DND-41 (cell line): ENCODE data around the gene GGT5.
"Not testable (repeated sequence)": the region's sequence is repeated elsewhere in the genome, so short reads cannot be mapped to it uniquely, and the experiment has no call there.

ENCODE experiments used
- EZH2 ChIP-seq: IDR thresholded peaks from 3 replicates; pipeline ENCODE4 v1.6.1; 2012; ENCODE audit warnings: borderline replicate concordance, low read depth, mild to moderate bottlenecking, moderate library complexity, low read length, inconsistent platforms; ENCODE audit not compliant: severe bottlenecking
- TF ChIP-seq, protein P1 (sequence below): IDR thresholded peaks from 2 replicates; pipeline ENCODE4 v1.5.1; 2012; ENCODE audit warnings: borderline replicate concordance, low read length, moderate library complexity, mild to moderate bottlenecking; ENCODE audit not compliant: poor library complexity, severe bottlenecking; ENCODE audit errors: extremely low read depth

DNA sequence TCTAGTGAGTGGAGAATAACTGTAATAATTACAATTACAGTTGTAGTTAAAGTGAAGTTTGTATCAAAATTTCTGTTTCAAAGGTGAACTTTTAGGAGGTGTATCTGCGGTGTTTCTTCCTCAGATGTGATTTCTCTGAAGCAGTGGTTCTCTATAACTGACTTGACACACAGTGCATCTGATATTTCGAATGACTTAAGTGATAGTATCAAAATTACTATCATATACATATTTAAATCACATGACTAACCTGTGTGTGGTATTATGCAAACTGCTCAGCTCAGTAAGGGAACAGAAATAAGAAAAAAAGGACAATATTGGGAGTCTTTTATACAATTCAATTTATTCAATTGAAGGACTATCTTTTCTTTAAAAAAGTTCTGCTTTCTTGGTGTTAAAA, 28.1 kb upstream of the GGT5 start:
- TF ChIP-seq, protein P1, sequence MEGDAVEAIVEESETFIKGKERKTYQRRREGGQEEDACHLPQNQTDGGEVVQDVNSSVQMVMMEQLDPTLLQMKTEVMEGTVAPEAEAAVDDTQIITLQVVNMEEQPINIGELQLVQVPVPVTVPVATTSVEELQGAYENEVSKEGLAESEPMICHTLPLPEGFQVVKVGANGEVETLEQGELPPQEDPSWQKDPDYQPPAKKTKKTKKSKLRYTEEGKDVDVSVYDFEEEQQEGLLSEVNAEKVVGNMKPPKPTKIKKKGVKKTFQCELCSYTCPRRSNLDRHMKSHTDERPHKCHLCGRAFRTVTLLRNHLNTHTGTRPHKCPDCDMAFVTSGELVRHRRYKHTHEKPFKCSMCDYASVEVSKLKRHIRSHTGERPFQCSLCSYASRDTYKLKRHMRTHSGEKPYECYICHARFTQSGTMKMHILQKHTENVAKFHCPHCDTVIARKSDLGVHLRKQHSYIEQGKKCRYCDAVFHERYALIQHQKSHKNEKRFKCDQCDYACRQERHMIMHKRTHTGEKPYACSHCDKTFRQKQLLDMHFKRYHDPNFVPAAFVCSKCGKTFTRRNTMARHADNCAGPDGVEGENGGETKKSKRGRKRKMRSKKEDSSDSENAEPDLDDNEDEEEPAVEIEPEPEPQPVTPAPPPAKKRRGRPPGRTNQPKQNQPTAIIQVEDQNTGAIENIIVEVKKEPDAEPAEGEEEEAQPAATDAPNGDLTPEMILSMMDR, result not testable (repeated sequence)
- TF ChIP-seq EZH2, result not testable (repeated sequence)
